HepG2 (cell line): ENCODE data around the gene LRPPRC. TPM values are rescaled to one million over a fixed set of nuclear protein-coding genes. Genes with fewer than 3 reads are reported as not detected.

ENCODE experiments used
- ATAC-seq: fragments of 200-7000 bp; cut with Tn5 transposase; 3 replicates; pipeline ENCODE4 v1.9.1; 2020; ENCODE audit warnings: mild to moderate bottlenecking, moderate library complexity
- BruUV-seq: library from RNA; stranded (reverse); fragments of 400-500 nt; replicated peaks from 2 replicates; lab custom pipeline; 2021; lab: Mats Ljungman, UMichigan
- CTCF ChIA-PET: fragments of 300-600 bp; formaldehyde crosslinking; extraction: SDS; loops from one replicate; lab custom pipeline; 2021; ENCODE audit warnings: low total read pairs, inconsistent platforms, low intra/inter-chr PET ratio; lab: Yijun Ruan, JAX
- POLR2A ChIA-PET: fragments of 350-600 bp; sonication (Branson Sonifier 250); formaldehyde crosslinking; loops from one replicate; lab custom pipeline; 2020; ENCODE audit warnings: antibody characterized with exemption, inconsistent platforms; lab: Yijun Ruan, JAX
- DNase-seq: peaks from one replicate; pipeline ENCODE4 v3.0.0-alpha.2; 2015; ENCODE audit warnings: low spot score
- FAIRE-seq: peaks from 3 replicates; lab custom pipeline; 2011; peaks lifted over from hg19 to GRCh38; lab: Jason Lieb, UNC
- H2AFZ ChIP-seq: one replicate; pipeline ENCODE4 v1.6.1; 2011; ENCODE audit warnings: low read length, inconsistent platforms
- H3K27ac ChIP-seq: fragments of 300-600 bp; 3 replicates; pipeline ENCODE4 v1.8.0; 2011; ENCODE audit warnings: mixed run types, mild to moderate bottlenecking, mixed read lengths, low read length, inconsistent platforms; ENCODE audit not compliant: insufficient read depth; ENCODE audit errors: extremely low read length
- H3K27me3 ChIP-seq, 2 experiments: fragments of 200-600 bp in 1 of 2; 2 replicates in 1 of 2; 3 replicates in 1 of 2; pipeline versions ENCODE4 v1.6.0 to v1.8.0; 2011; ENCODE audit warnings: low read length in 2 of 2, mild to moderate bottlenecking in 2 of 2, moderate library complexity in 2 of 2, inconsistent platforms in 1 of 2; ENCODE audit not compliant: insufficient read depth in 2 of 2, control insufficient read depth in 1 of 2
- H3K36me3 ChIP-seq, 2 experiments: fragments of 200-600 bp in 1 of 2; replicated peaks in 1 of 2; 2 replicates in 1 of 2; 3 replicates in 1 of 2; pipeline versions ENCODE4 v1.5.1 to v1.8.0; 2011; ENCODE audit warnings: low read length in 2 of 2, inconsistent platforms in 1 of 2; ENCODE audit not compliant: insufficient read depth in 2 of 2, control insufficient read depth in 1 of 2
- H3K4me1 ChIP-seq: 2 replicates; pipeline ENCODE4 v1.5.1; 2012; ENCODE audit warnings: low read length, inconsistent platforms; ENCODE audit not compliant: insufficient read depth
- H3K4me2 ChIP-seq: 2 replicates; pipeline ENCODE4 v1.6.0; 2011; ENCODE audit warnings: low read depth, low read length, inconsistent platforms
- H3K4me3 ChIP-seq, 3 experiments: fragments of 200-600 bp in 1 of 3; sonication (generic), shearing (Covaris generic) in 1 of 3; replicated peaks in 1 of 3; 2 replicates each; pipeline ENCODE4 v1.5.1; 2011 to 2016; ENCODE audit warnings: low read length in 3 of 3, inconsistent platforms in 2 of 3, low read depth in 2 of 3, mild to moderate bottlenecking in 2 of 3, control low read depth in 1 of 3, mixed read lengths in 1 of 3; ENCODE audit not compliant: insufficient read depth in 1 of 3
- H3K79me2 ChIP-seq: one replicate; pipeline ENCODE4 v1.6.1; 2011; ENCODE audit warnings: low read length, inconsistent platforms; ENCODE audit not compliant: insufficient read depth
- H3K9ac ChIP-seq: 2 replicates; pipeline ENCODE4 v1.6.0; 2011; ENCODE audit warnings: mild to moderate bottlenecking, low read depth, low read length, inconsistent platforms; ENCODE audit not compliant: insufficient read depth
- H3K9me3 ChIP-seq: 2 replicates; pipeline ENCODE4 v1.5.1; 2012; ENCODE audit warnings: mild to moderate bottlenecking, low read length
- H4K20me1 ChIP-seq: 2 replicates; pipeline ENCODE4 v1.6.0; 2011; ENCODE audit warnings: inconsistent platforms, mild to moderate bottlenecking, low read length, moderate library complexity; ENCODE audit not compliant: insufficient read depth
- ELF1 ChIP-seq: sonication (generic); formaldehyde crosslinking; IDR thresholded peaks from 2 replicates; pipeline ENCODE4 v1.4.0; 2020; ENCODE audit warnings: missing genetic modification reagents
- HNF4A ChIP-seq: sonication (generic); formaldehyde crosslinking; IDR thresholded peaks from 2 replicates; pipeline ENCODE4 v1.4.0; 2020; ENCODE audit warnings: missing genetic modification reagents
- KAT7 ChIP-seq: IDR thresholded peaks from 2 replicates; pipeline ENCODE4 v1.6.1; 2018; ENCODE audit warnings: borderline replicate concordance, missing compliant biosample characterization
- MEF2D ChIP-seq: sonication (generic); formaldehyde crosslinking; IDR thresholded peaks from 2 replicates; pipeline ENCODE4 v1.5.1; 2020; ENCODE audit warnings: mild to moderate bottlenecking, missing genetic modification reagents
- RFX1 ChIP-seq: fragments of 450-650 bp; IDR thresholded peaks from 2 replicates; pipeline ENCODE4 v1.6.1; 2017
- SALL2 ChIP-seq: sonication (generic); formaldehyde crosslinking; IDR thresholded peaks from 2 replicates; pipeline ENCODE4 v1.8.1; 2023; ENCODE audit warnings: mild to moderate bottlenecking, missing genetic modification reagents, inconsistent platforms
- ZNF232 ChIP-seq: sonication (generic); formaldehyde crosslinking; IDR thresholded peaks from 2 replicates; pipeline ENCODE4 v1.4.0; 2020; ENCODE audit warnings: missing genetic modification reagents, borderline replicate concordance
- ZNF543 ChIP-seq: sonication (generic); formaldehyde crosslinking; IDR thresholded peaks from 2 replicates; pipeline ENCODE4 v1.4.0; 2020; ENCODE audit warnings: mild to moderate bottlenecking, missing genetic modification reagents
- ZSCAN9 ChIP-seq: IDR thresholded peaks from 2 replicates; pipeline ENCODE4 v1.6.1; 2016; ENCODE audit warnings: borderline replicate concordance
- WGBS: methylation state at CpG from one replicate; pipeline ENCODE4 v1.1.6; 2017; ENCODE audit warnings: low lambda C conversion rate; 5-methylcytosine and 5-hydroxymethylcytosine counted together
- in situ Hi-C: cut with HindIII; loops from 2 replicates; pipeline ENCODE4 v1.10.0; 2017; ENCODE audit warnings: low pct_unique_long_range_greater_than_20kb; ENCODE audit not compliant: extremely low pct_ligation_motif_present
- intact Hi-C: fragments of 100-400 bp; cut with micrococcal nuclease; formaldehyde crosslinking; loops from one replicate; pipeline ENCODE4 v1.10.0; 2022; ENCODE audit not compliant: unreplicated experiment
- polyA plus RNA-seq, 8 experiments: library from polyadenylated mRNA; depleted of rRNA in 3 of 8; stranded (reverse) in 7 of 8; unstranded in 1 of 8; fragments of >200 nt; fragmentation: Illumina TruSeq in 4 of 8; extraction: Trizol in 4 of 8; gene quantifications; 2 replicates each; pipeline versions ENCODE4 v1.2.1 to v1.2.3, GENCODE V29; 2011 to 2016; ENCODE audit warnings: low read depth in 4 of 8, missing spikeins in 1 of 8, mixed read lengths in 1 of 8; ENCODE audit not compliant: insufficient read depth in 1 of 8
- total RNA-seq, 5 experiments: library from RNA; depleted of rRNA; stranded (reverse); fragments of >200 nt; fragmentation: Illumina TruSeq; extraction: Trizol; gene quantifications; 2 replicates each; pipeline ENCODE4 v1.2.3, GENCODE V29; 2016; ENCODE audit warnings: low read depth in 1 of 5
- TF ChIP-seq, protein P1 (sequence below): sonication (generic); formaldehyde crosslinking; IDR thresholded peaks from 2 replicates; pipeline ENCODE4 v1.9.0; 2021; ENCODE audit warnings: missing genetic modification reagents, borderline replicate concordance
- TF ChIP-seq, protein P2 (sequence below): sonication (generic); formaldehyde crosslinking; IDR thresholded peaks from 2 replicates; pipeline ENCODE4 v1.8.0; 2022; ENCODE audit warnings: missing genetic modification reagents, mild to moderate bottlenecking, borderline replicate concordance

LRPPRC gene
- total and polyA plus RNA-seq, 2 of the 13 experiments (the other 11 are each of a cell fraction or from before 2014, with no cell fraction given): 117 to 167 TPM

GRCh38 chr2:43846140-43846793 lies 149.5 kb downstream of the LRPPRC start:
- Histone ChIP-seq H3K36me3 (peaks cover 10 to 26% of the 10 kb centered on the region in 2 experiments; a peak in 4 of 5 replicates), H3K27ac (no peak overlapping the region), H3K4me3 (no peak overlapping the region), H3K79me2 (peaks cover 3% of the 10 kb centered on the region), H3K9ac (no peak overlapping the region), H3K27me3 (no peaks in the 10 kb centered on the region), H3K9me3 (no peaks in the 10 kb centered on the region), H3K4me1 (peaks cover 34% of the 10 kb centered on the region), H2AFZ (no peak overlapping the region), H4K20me1 (no peaks in the 10 kb centered on the region), H3K4me2 (no peak overlapping the region)
- ATAC-seq: no peak
- no peak for TF ChIP-seq MEF2D (CRISPR knock-in tag)
- TF ChIP-seq KAT7: no peak
- no peak for TF ChIP-seq HNF4A (CRISPR knock-in tag)
- no peak for TF ChIP-seq ZNF232 (CRISPR knock-in tag)
- TF ChIP-seq ZNF543 (CRISPR knock-in tag): no peak
- TF ChIP-seq, protein P1, sequence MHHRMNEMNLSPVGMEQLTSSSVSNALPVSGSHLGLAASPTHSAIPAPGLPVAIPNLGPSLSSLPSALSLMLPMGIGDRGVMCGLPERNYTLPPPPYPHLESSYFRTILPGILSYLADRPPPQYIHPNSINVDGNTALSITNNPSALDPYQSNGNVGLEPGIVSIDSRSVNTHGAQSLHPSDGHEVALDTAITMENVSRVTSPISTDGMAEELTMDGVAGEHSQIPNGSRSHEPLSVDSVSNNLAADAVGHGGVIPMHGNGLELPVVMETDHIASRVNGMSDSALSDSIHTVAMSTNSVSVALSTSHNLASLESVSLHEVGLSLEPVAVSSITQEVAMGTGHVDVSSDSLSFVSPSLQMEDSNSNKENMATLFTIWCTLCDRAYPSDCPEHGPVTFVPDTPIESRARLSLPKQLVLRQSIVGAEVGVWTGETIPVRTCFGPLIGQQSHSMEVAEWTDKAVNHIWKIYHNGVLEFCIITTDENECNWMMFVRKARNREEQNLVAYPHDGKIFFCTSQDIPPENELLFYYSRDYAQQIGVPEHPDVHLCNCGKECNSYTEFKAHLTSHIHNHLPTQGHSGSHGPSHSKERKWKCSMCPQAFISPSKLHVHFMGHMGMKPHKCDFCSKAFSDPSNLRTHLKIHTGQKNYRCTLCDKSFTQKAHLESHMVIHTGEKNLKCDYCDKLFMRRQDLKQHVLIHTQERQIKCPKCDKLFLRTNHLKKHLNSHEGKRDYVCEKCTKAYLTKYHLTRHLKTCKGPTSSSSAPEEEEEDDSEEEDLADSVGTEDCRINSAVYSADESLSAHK: no peak
- TF ChIP-seq, protein P2, sequence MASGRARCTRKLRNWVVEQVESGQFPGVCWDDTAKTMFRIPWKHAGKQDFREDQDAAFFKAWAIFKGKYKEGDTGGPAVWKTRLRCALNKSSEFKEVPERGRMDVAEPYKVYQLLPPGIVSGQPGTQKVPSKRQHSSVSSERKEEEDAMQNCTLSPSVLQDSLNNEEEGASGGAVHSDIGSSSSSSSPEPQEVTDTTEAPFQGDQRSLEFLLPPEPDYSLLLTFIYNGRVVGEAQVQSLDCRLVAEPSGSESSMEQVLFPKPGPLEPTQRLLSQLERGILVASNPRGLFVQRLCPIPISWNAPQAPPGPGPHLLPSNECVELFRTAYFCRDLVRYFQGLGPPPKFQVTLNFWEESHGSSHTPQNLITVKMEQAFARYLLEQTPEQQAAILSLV (CRISPR knock-in tag): no peak
- TF ChIP-seq RFX1: no peak
- no peak for TF ChIP-seq ZSCAN9 (CRISPR knock-in tag)
- no peak for TF ChIP-seq ELF1 (CRISPR knock-in tag)
- no peak for TF ChIP-seq SALL2 (CRISPR knock-in tag)
- no peak for DNase-seq
- CTCF ChIA-PET: no interaction called here
- intact Hi-C loops (no loop called here), in situ Hi-C loops (no loop called here)
- POLR2A ChIA-PET: interaction anchor here (1.6 kb wide), 1 partner anchor 35 kb away, joined by 4 read pairs; no protein-coding TSS in a partner anchor
- WGBS: 97% methylated on average over 5 of the region's 5 CpGs
- no peak for FAIRE-seq
- BruUV-seq: no TSS peak
